ENCODE data around the gene CCDC47. TPM values are rescaled to one million over a fixed set of nuclear protein-coding genes. Genes with fewer than 3 reads are reported as not detected.

Gene CCDC47
- 70.6 and 83.0 TPM in 2 replicates for polyA plus RNA-seq

DNA sequence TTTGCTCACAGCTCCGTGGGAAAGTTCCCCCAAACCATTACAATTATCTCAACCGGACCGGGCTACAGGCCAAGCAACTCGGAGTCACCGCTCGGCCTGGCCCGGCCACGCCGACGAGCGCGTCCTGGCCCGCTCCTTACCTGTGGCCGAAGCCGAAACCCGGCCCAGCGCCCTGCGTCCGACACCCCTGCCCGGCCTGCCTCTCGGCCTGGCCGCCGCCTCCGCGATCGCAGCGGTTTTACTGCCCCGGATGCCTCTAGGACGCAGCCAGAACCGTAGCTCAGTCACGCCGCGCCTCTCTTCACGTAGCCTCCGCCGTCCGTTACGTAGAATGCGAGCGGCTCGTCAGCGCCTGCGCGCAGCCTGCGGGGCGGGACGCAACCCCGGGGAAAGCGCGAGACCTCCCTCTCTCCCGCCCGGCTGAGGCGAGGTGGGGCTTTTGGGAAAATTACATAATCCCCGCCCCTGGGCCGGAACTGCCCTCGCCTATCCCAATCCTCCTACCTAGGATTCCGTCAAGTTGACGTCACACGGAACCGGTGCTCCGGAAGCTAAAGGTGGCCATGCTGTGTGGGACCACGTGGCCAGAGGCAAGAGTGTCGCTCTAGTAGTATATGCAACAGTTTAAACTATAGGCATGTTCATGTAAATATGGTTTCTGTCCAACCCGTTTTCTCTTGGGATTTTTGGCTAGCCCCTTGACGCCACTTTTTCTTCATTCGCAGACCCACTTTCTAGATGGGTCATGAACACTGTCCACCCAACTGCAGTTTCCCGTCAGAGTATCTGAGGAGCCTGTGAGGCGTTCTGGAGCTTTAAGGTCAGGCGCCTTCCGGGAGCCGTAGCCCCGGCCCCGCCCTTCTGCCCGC is at the start of gene CCDC47:
Gene CCDC47, minus strand, starts transcription at position 326 of the 869 bp plus-strand sequence. CDS start 7,422 bp downstream, outside the sequence.

GRCh38 chr17:63774141-63774968 is 958 bp upstream of the CCDC47 start, which contains the start of gene DDX42:
Gene DDX42, plus strand, starts transcription at chr17:63774170. Its CDS starts 12,880 bp downstream, at chr17:63787050.

GRCh38 chr17:63741408-63742173 is 31.8 kb downstream of the CCDC47 start, which contains the start of gene STRADA:
Gene STRADA, minus strand, starts transcription at chr17:63741799. Its CDS starts 13,430 bp downstream, at chr17:63728369.

GRCh38 chr17:63699638-63700527 is 73.5 kb downstream of the CCDC47 start, which contains the start of gene LIMD2:
Gene LIMD2, minus strand, starts transcription at chr17:63700125. Its CDS starts 827 bp downstream, at chr17:63699298.

Other genes with a start within 250 kb of the CCDC47 start
- gene DCAF7, start 223.1 kb downstream of the CCDC47 start, polyA plus RNA-seq = 11.3 and 13.1 TPM in 2 replicates
- 13.7 and 16.8 TPM in 2 replicates for gene TACO1, start 172.7 kb downstream of the CCDC47 start, polyA plus RNA-seq
- gene MAP3K3, start 151.2 kb downstream of the CCDC47 start, polyA plus RNA-seq = 0.35 and 0.85 TPM in 2 replicates
- gene LIMD2, start 73.5 kb downstream of the CCDC47 start, polyA plus RNA-seq = 0.11 and 1.1 TPM in 2 replicates
- gene STRADA, start 31.8 kb downstream of the CCDC47 start, polyA plus RNA-seq = 13.1 and 17.3 TPM in 2 replicates
- gene DDX42, start 573 bp upstream of the CCDC47 start, polyA plus RNA-seq = 26.0 and 30.9 TPM in 2 replicates
- 189 and 271 TPM in 2 replicates for gene PSMC5, start 53.8 kb upstream of the CCDC47 start, polyA plus RNA-seq
- gene FTSJ3, start 54.1 kb upstream of the CCDC47 start, polyA plus RNA-seq = 9.9 and 16.4 TPM in 2 replicates
- gene SMARCD2, start 69.1 kb upstream of the CCDC47 start, polyA plus RNA-seq = 0.27 and 1.8 TPM in 2 replicates
- gene CSH2, start 100.1 kb upstream of the CCDC47 start, polyA plus RNA-seq = not detected in 2 replicates
- not detected in 2 replicates for gene GH2, start 108.3 kb upstream of the CCDC47 start, polyA plus RNA-seq
- not detected in 2 replicates for gene CSH1, start 123.0 kb upstream of the CCDC47 start, polyA plus RNA-seq
- not detected in 2 replicates for gene CSHL1, start 137.7 kb upstream of the CCDC47 start, polyA plus RNA-seq
- not detected in 2 replicates for gene GH1, start 145.2 kb upstream of the CCDC47 start, polyA plus RNA-seq
- not detected in 2 replicates for gene CD79B, start 158.7 kb upstream of the CCDC47 start, polyA plus RNA-seq
- gene SCN4A, start 199.3 kb upstream of the CCDC47 start, polyA plus RNA-seq = 0.10 TPM in 1 of 2 replicates, not detected in the other
- not detected in 2 replicates for gene PRR29, start 224.8 kb upstream of the CCDC47 start, polyA plus RNA-seq
- 5.1 and 6.0 TPM in 2 replicates for gene ICAM2, start 247.0 kb upstream of the CCDC47 start, polyA plus RNA-seq